KMS-11 (cell line): ENCODE data around the gene PYCARD.
A peak's percentile ranks its signal among the peaks of the same experiment; 100 is the strongest.

Experiments used
- H2AFZ ChIP-seq: fragments of 200-600 bp; sonication (generic); 2 replicates; pipeline ENCODE4 v1.6.1; 2016; ENCODE audit warnings: antibody characterized with exemption, mixed run types, low read depth
- H3K27ac ChIP-seq: fragments of 200-600 bp; sonication (generic); 2 replicates; pipeline ENCODE4 v1.6.1; 2016; ENCODE audit warnings: mild to moderate bottlenecking, mixed run types
- H3K27me3 ChIP-seq: fragments of 200-600 bp; sonication (generic); 2 replicates; pipeline ENCODE4 v1.6.1; 2017; ENCODE audit warnings: mild to moderate bottlenecking, low read depth, mixed run types, moderate library complexity; ENCODE audit not compliant: insufficient read depth
- H3K36me3 ChIP-seq: fragments of 200-600 bp; sonication (generic); 2 replicates; pipeline ENCODE4 v1.6.1; 2017; ENCODE audit warnings: mild to moderate bottlenecking, mixed run types; ENCODE audit not compliant: insufficient read depth
- H3K4me1 ChIP-seq: fragments of 200-600 bp; sonication (generic); 2 replicates; pipeline ENCODE4 v1.6.1; 2016; ENCODE audit warnings: mild to moderate bottlenecking, low read depth, mixed run types; ENCODE audit not compliant: poor library complexity, severe bottlenecking
- H3K4me2 ChIP-seq: fragments of 200-600 bp; sonication (generic); 2 replicates; pipeline ENCODE4 v1.7.0; 2016; ENCODE audit warnings: mild to moderate bottlenecking, mixed run types
- H3K4me3 ChIP-seq: fragments of 200-600 bp; sonication (generic); IDR thresholded peaks from 2 replicates; pipeline ENCODE4 v1.6.1; 2017; ENCODE audit warnings: low read depth, low read length, mixed read lengths; ENCODE audit not compliant: insufficient read depth
- H3K79me2 ChIP-seq: fragments of 200-600 bp; sonication (generic); 2 replicates; pipeline ENCODE4 v1.6.1; 2016; ENCODE audit warnings: low read depth, mixed run types; ENCODE audit not compliant: insufficient read depth
- H3K9ac ChIP-seq: fragments of 200-600 bp; sonication (generic); 2 replicates; pipeline ENCODE4 v1.6.1; 2016; ENCODE audit warnings: mild to moderate bottlenecking, mixed run types
- H4K20me1 ChIP-seq: fragments of 200-600 bp; sonication (generic); 2 replicates; pipeline ENCODE4 v1.6.1; 2016; ENCODE audit warnings: mild to moderate bottlenecking, mixed run types; ENCODE audit not compliant: insufficient read depth
- CTCF ChIP-seq: fragments of 200-600 bp; sonication (generic); conservative IDR thresholded peaks from 2 replicates; pipeline ENCODE4 v1.6.1; 2017; ENCODE audit warnings: low read depth, mild to moderate bottlenecking, antibody characterized with exemption, low read length, moderate library complexity, mixed read lengths

Gene PYCARD

DNA sequence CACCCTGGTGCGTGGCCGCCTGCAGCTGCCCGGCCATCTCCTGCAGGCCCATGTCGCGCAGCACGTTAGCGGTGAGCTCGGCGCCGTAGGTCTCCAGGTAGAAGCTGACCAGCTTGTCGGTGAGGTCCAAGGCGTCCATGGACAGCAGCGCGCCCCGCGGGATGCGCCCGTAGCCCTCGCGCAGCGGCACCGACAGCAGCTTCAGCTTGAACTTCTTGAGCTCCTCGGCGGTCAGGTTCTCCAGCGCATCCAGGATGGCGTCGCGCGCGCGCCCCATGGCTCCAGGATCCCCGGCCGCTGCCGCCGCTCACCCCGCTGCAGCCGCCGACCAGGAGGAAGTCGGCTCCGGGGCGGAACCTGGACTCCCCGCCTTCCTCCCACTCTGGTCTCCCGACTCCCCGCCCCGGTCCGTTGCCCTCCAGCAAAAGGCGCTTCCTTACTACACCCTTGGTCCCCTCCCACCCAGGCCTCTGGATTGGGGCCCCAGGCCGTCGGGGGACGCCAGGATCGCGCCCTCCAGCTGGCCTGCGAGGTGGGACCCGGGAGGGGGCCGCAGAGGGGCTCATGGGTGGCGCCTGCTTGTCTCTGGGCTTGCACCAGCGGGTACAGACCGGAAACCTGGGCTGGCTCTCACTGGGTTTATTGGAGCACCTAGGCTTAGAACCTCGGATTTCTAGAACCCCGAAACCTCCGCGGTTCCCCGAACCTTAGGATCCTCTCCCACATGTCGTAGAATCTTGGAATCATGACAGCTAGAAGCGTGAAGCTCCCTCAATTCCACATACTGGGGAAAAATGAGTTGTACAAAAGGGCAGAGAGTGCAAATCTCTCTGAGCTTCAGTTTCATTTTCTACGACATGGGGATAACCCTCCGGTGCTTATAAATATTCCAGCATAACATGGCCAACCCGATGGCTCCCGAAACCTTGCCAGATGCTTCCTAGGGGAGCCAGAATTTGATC, at the start of gene PYCARD:
Gene PYCARD, minus strand, starts transcription at position 347 of the 962 bp plus-strand sequence. Its CDS starts 70 bp downstream, at position 277.
- Histone ChIP-seq H3K36me3 (no peaks in the 10 kb centered on the region), H3K4me1 (peaks cover 35% of the 10 kb centered on the region), H3K9ac (peak within 1 kb of the TSS; percentile 73)

DNA sequence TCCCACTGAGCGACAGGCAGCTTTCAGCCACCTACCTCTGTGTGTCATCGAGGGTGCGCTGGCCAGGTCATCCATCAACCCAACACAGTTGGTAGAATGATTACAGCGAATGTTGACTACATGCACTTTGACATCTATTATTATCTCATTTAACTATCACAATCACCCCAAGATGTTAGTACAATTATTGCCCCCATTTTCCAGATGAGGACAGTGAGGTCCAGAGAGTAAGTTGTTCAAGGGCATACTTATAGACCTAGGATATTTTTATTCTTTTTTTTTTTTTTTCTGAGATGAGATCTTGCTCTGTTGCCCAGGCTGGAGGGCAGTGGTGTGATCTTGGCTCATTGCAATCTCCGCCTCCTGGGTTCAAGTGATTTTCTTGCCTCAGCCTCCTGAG, 48.9 kb upstream of the PYCARD start:
- no peak for TF ChIP-seq CTCF
- no peak overlapping the region for H3K27ac ChIP-seq
- H3K27me3 ChIP-seq, result no peaks in the 10 kb centered on the region

More for the DNA sequence above, at the start of gene PYCARD:
- Histone ChIP-seq H3K4me3 (no peak within 1 kb of the TSS), H3K79me2 (no peaks in the 10 kb centered on the region), H3K4me2 (peak within 1 kb of the TSS; percentile 77), H3K27ac (peak within 1 kb of the TSS; percentile 66), H3K27me3 (no peaks in the 10 kb centered on the region), H2AFZ (peak within 1 kb of the TSS; percentile 90), H4K20me1 (no peaks in the 10 kb centered on the region)
- no peak for TF ChIP-seq CTCF

DNA sequence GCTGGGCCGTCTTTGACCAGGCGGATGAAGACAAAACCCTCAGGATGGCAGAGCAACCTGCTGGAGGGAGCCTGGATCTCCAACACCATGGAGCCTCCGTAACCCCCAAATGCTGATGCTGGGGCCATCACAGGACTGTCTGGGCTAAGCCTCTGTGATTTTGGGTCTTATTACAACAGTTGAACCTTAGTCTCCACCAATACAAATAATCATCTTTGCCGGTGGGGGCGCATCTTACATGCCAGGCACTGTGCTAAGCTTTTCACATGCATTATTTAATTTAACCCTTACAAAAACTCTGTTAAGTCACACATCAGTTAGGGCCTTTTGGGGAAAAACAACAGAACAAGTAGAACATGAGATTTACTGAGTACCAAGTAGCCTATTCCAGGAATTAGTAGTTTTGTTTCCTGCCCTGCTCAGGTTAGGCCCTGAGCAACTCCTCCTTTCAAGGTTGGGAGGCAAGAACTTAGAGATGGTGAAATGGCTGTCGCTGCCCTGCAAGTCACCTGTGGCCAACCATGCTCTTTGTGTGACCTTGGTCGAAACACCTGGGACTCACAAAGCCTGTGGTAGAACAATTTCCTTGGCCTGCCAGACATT, 48.3 kb upstream of the PYCARD start:
- Histone ChIP-seq H3K9ac (no peak overlapping the region), H3K79me2 (no peaks in the 10 kb centered on the region), H4K20me1 (no peaks in the 10 kb centered on the region), H3K4me1 (no peaks in the 10 kb centered on the region), H3K4me3 (no peak overlapping the region), H3K27me3 (no peaks in the 10 kb centered on the region), H3K27ac (no peak overlapping the region), H3K36me3 (no peaks in the 10 kb centered on the region), H3K4me2 (no peak overlapping the region), H2AFZ (no peak overlapping the region)
- TF ChIP-seq CTCF, result no peak

More for the DNA sequence above, 48.9 kb upstream of the PYCARD start:
- H3K4me2 ChIP-seq, result no peak overlapping the region
- H4K20me1 ChIP-seq, result no peaks in the 10 kb centered on the region
- H2AFZ ChIP-seq, result no peak overlapping the region
- H3K79me2 ChIP-seq, result no peaks in the 10 kb centered on the region
- H3K4me1 ChIP-seq, result no peaks in the 10 kb centered on the region
- no peak overlapping the region for H3K4me3 ChIP-seq
- no peaks in the 10 kb centered on the region for H3K36me3 ChIP-seq
- no peak overlapping the region for H3K9ac ChIP-seq

GRCh38 chr16:31248344-31248743, 45.8 kb upstream of the PYCARD start:
- H3K4me1 ChIP-seq, result no peaks in the 10 kb centered on the region

More at GRCh38 chr16:31248344-31248743, 45.8 kb upstream of the PYCARD start:
- no peak for TF ChIP-seq CTCF
- no peaks in the 10 kb centered on the region for H3K27me3 ChIP-seq
- H3K27ac ChIP-seq, result no peak overlapping the region
- no peaks in the 10 kb centered on the region for H4K20me1 ChIP-seq
- H3K79me2 ChIP-seq, result no peaks in the 10 kb centered on the region
- no peak overlapping the region for H2AFZ ChIP-seq
- H3K9ac ChIP-seq, result no peak overlapping the region
- no peak overlapping the region for H3K4me2 ChIP-seq
- H3K4me3 ChIP-seq, result no peak overlapping the region
- no peaks in the 10 kb centered on the region for H3K36me3 ChIP-seq
